ENCODE data around the gene MYO7A. TPM values are rescaled to one million over a fixed set of nuclear protein-coding genes. Genes with fewer than 3 reads are reported as not detected.

The MYO7A gene
- total and polyA plus RNA-seq, 2 experiments from 2014 or later = 1.8 to 5.4 TPM

DNA sequence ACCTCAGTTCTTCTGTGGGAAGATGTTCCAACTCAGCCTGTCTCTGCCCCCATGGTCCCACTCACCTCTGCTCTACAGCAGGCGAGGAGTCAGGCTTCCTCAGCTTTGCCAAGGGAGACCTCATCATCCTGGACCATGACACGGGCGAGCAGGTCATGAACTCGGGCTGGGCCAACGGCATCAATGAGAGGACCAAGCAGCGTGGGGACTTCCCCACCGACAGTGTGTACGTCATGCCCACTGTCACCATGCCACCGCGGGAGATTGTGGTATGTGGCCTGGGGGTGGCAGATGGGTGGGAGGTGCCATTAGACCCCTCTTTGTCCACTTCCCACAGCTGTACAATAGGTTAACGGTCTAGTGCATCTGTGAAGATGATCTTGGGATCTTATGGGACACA, 73.3 kb downstream of the MYO7A start:
- ATAC-seq (no peak), DNase-seq (ENCODE audit: low spot score) (no peak)
- Histone ChIP-seq H3K9me2 (ENCODE audit: insufficient read depth) (no peaks in the 10 kb centered on the region), H3F3A (replicated peaks; ENCODE audit: low read depth) (no peaks in the 10 kb centered on the region), H4K20me1 (replicated peaks; ENCODE audit: insufficient read depth) (no peaks in the 10 kb centered on the region), H2AFZ (no peak overlapping the region), H3K27ac (ENCODE audit: low read depth) (no peak overlapping the region), H3K79me2 (replicated peaks; ENCODE audit: insufficient read depth) (no peaks in the 10 kb centered on the region), H3K27me3 (ENCODE audit: insufficient read depth) (no peaks in the 10 kb centered on the region), H3K4me1 (ENCODE audit: insufficient read depth) (no peaks in the 10 kb centered on the region), H3K4me3 (no peak overlapping the region), H3K4me2 (no peak overlapping the region), H3K36me3 (ENCODE audit: insufficient read depth) (no peaks in the 10 kb centered on the region)
- Mint-ChIP-seq H3K27me3 (ENCODE audit: insufficient read depth, low read depth, poor library complexity) (peaks cover 13% of the 10 kb centered on the region), H3K4me1 (peaks cover 8% of the 10 kb centered on the region; the same call in 2 of the 3 replicates), H3K36me3 (ENCODE audit: low read depth) (no peaks in the 10 kb centered on the region; the same call in 2 of the 3 replicates), H3K27ac (no peak overlapping the region), H3K9me3 (no peaks in the 10 kb centered on the region), H3K4me3 (no peak overlapping the region)
- TF ChIP-seq ZNF462 (CRISPR knock-in tag; IDR thresholded peaks at IDR 0.05) (no peak), ZNF114 (CRISPR knock-in tag; IDR thresholded peaks at IDR 0.05) (no peak), ZNF331 (CRISPR knock-in tag; IDR thresholded peaks at IDR 0.05; ENCODE audit: low read depth) (no peak), EZH2phosphoT487 (IDR thresholded peaks at IDR 0.05; ENCODE audit: unreplicated experiment) (no peak), REST (IDR thresholded peaks at IDR 0.05; ENCODE audit: unreplicated experiment) (no peak), CREB1 (CRISPR knock-in tag; IDR thresholded peaks at IDR 0.05; ENCODE audit: low read depth) (no peak), EZH2 (IDR thresholded peaks at IDR 0.05; ENCODE audit: low read depth, unreplicated experiment) (no peak), JUNB (IDR thresholded peaks at IDR 0.05; ENCODE audit: unreplicated experiment) (no peak)
- TF ChIP-seq, protein P1, sequence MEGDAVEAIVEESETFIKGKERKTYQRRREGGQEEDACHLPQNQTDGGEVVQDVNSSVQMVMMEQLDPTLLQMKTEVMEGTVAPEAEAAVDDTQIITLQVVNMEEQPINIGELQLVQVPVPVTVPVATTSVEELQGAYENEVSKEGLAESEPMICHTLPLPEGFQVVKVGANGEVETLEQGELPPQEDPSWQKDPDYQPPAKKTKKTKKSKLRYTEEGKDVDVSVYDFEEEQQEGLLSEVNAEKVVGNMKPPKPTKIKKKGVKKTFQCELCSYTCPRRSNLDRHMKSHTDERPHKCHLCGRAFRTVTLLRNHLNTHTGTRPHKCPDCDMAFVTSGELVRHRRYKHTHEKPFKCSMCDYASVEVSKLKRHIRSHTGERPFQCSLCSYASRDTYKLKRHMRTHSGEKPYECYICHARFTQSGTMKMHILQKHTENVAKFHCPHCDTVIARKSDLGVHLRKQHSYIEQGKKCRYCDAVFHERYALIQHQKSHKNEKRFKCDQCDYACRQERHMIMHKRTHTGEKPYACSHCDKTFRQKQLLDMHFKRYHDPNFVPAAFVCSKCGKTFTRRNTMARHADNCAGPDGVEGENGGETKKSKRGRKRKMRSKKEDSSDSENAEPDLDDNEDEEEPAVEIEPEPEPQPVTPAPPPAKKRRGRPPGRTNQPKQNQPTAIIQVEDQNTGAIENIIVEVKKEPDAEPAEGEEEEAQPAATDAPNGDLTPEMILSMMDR (conservative IDR thresholded peaks at IDR 0.05; ENCODE audit: low read depth in 2 of 2) = no peak
- TF ChIP-seq, protein P2, sequence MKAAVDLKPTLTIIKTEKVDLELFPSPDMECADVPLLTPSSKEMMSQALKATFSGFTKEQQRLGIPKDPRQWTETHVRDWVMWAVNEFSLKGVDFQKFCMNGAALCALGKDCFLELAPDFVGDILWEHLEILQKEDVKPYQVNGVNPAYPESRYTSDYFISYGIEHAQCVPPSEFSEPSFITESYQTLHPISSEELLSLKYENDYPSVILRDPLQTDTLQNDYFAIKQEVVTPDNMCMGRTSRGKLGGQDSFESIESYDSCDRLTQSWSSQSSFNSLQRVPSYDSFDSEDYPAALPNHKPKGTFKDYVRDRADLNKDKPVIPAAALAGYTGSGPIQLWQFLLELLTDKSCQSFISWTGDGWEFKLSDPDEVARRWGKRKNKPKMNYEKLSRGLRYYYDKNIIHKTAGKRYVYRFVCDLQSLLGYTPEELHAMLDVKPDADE (IDR thresholded peaks at IDR 0.05) = no peak
